HCT116 (cell line): ENCODE results near the gene ZNF83.

Experiments
- JUND ChIP-seq: IDR thresholded peaks from 2 replicates; pipeline ENCODE4 v1.6.1; 2012
- POLR2A ChIP-seq: IDR thresholded peaks from 2 replicates; pipeline ENCODE4 v1.7.0; 2011; ENCODE audit warnings: borderline replicate concordance; ENCODE audit not compliant: insufficient read depth, insufficient read length; ENCODE audit errors: extremely low read depth
- RAD21 ChIP-seq: IDR thresholded peaks from 2 replicates; pipeline ENCODE4 v1.6.1; 2012; ENCODE audit warnings: low read depth, mild to moderate bottlenecking
- REST ChIP-seq: IDR thresholded peaks from 2 replicates; pipeline ENCODE4 v1.6.1; 2012; ENCODE audit warnings: low read depth
- TCF7L2 ChIP-seq: IDR thresholded peaks from 2 replicates; pipeline ENCODE4 v1.7.0; 2011; ENCODE audit warnings: borderline replicate concordance, inconsistent platforms; ENCODE audit not compliant: insufficient read depth, insufficient read length; ENCODE audit errors: extremely low read depth
- ZNF274 ChIP-seq: fragments of 200-500 bp; sonication (Bioruptor generic); IDR thresholded peaks from 2 replicates; pipeline ENCODE4 v1.6.1; 2014; ENCODE audit warnings: mild to moderate bottlenecking, low read depth, low read length, inconsistent platforms
- TF ChIP-seq, protein P1 (sequence below), 3 experiments: fragments of 200-600 bp in 1 of 3; sonication (generic) in 1 of 3; IDR thresholded peaks in 2 of 3; conservative IDR thresholded peaks in 1 of 3; 2 replicates each; pipeline ENCODE4 v1.5.1; 2012 to 2017; ENCODE audit warnings: low read depth in 2 of 3, low read length in 2 of 3, antibody characterized with exemption in 1 of 3, borderline replicate concordance in 1 of 3, control low read depth in 1 of 3, mild to moderate bottlenecking in 1 of 3, mixed read lengths in 1 of 3, mixed run types in 1 of 3, moderate library complexity in 1 of 3; ENCODE audit not compliant: insufficient read depth in 1 of 3

DNA sequence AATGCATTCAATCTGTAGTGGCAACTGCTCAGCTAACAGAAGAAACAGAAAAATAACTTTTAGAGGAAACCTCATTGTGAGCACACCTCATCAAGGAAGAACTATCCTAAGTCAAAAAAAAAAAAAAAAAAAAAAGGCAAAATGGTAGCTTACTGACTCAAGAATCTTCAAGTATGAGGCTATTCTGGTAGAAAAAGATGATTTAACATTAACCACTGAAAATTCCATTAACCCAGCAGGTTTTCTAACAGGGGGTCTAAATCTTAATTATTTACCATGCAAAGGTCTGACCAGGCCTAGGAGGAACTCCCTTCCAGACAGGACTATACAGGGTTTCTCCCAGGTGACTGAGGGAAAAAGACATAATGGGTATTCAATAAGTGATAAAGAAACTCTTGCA, 28.4 kb upstream of the ZNF83 start:
- TF ChIP-seq, protein P1, sequence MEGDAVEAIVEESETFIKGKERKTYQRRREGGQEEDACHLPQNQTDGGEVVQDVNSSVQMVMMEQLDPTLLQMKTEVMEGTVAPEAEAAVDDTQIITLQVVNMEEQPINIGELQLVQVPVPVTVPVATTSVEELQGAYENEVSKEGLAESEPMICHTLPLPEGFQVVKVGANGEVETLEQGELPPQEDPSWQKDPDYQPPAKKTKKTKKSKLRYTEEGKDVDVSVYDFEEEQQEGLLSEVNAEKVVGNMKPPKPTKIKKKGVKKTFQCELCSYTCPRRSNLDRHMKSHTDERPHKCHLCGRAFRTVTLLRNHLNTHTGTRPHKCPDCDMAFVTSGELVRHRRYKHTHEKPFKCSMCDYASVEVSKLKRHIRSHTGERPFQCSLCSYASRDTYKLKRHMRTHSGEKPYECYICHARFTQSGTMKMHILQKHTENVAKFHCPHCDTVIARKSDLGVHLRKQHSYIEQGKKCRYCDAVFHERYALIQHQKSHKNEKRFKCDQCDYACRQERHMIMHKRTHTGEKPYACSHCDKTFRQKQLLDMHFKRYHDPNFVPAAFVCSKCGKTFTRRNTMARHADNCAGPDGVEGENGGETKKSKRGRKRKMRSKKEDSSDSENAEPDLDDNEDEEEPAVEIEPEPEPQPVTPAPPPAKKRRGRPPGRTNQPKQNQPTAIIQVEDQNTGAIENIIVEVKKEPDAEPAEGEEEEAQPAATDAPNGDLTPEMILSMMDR (IDR thresholded peaks at IDR 0.05 in 2 of 3, conservative IDR thresholded peaks at IDR 0.05 in 1 of 3; ENCODE audit: borderline replicate concordance in 1 of 3, insufficient read depth in 1 of 3, low read depth in 2 of 3, low read length in 2 of 3) = no peak
- TF ChIP-seq REST (no peak), POLR2A (no peak), JUND (no peak), TCF7L2 (no peak), ZNF274 (no peak), RAD21 (no peak)
